ENCODE data around the gene KIAA0825. TPM values are rescaled to one million over a fixed set of nuclear protein-coding genes. Genes with fewer than 3 reads are reported as not detected.

Gene KIAA0825
- total and polyA plus RNA-seq, 2 of the 8 experiments (the other 6 are each of a cell fraction or from before 2014, with no cell fraction given): 0.60 to 1.0 TPM

DNA sequence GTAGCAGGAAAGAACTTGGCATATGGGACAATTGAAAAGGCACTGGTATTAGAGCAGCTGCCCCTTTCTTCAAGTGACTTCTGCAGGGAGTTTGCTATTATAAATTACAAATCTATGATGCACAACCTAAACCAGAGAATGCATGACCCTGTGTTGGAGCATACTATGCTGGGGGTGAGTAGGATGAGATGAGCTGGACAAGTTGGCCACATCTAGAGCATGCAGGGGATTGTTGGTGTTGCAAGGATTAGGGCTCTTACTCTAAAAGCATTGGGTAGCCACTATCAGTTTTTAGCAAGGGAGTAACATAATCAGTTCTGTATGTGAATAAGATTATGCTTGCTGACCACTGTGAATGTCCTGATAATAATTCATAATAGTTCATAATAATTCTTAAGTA lies 186.7 kb downstream of the KIAA0825 start:
- Histone ChIP-seq H3K79me2 (ENCODE audit: control insufficient read depth in 1 of 2, insufficient read depth in 2 of 2, low read length in 2 of 2) (no peaks in the 10 kb centered on the region), H3K23me2 (ENCODE audit: low read depth, low read length) (no peaks in the 10 kb centered on the region; the same call in 1 of the 2 replicates), H3K14ac (ENCODE audit: insufficient read length) (no peak overlapping the region), H3K4ac (replicated peaks; ENCODE audit: insufficient read length, low read depth, low read length) (no peak overlapping the region), H4K5ac (ENCODE audit: insufficient read length, low read depth, low read length) (no peak overlapping the region), H3K56ac (replicated peaks; ENCODE audit: insufficient read length, low read depth, low read length) (no peak overlapping the region), H4K91ac (replicated peaks; ENCODE audit: insufficient read length, low read length) (no peak overlapping the region), H3K27me3 (replicated peaks in 1 of 4; ENCODE audit: control insufficient read depth in 3 of 4, extremely low read depth in 1 of 4, insufficient read depth in 3 of 4, low read length in 3 of 4) (no peaks in the 10 kb centered on the region), H3K9me3 (ENCODE audit: insufficient read depth in 2 of 2, low read depth in 1 of 2, low read length in 1 of 2) (no peaks in the 10 kb centered on the region), H2BK20ac (ENCODE audit: low read length) (no peak overlapping the region), H2AK5ac (ENCODE audit: low read depth, low read length) (no peak overlapping the region), H3K27ac (ENCODE audit: low read depth, low read length) (no peak overlapping the region), H3K4me2 (ENCODE audit: insufficient read depth in 1 of 2, low read depth in 2 of 2, low read length in 2 of 2) (no peak overlapping the region), H3K9ac (replicated peaks in 1 of 4; ENCODE audit: extremely low read depth in 1 of 4, low read depth in 3 of 4, low read length in 3 of 4) (no peak overlapping the region), H2BK5ac (ENCODE audit: low read depth, low read length) (no peak overlapping the region), H2BK15ac (ENCODE audit: low read length) (no peak overlapping the region), H3K79me1 (ENCODE audit: low read depth, low read length) (no peaks in the 10 kb centered on the region), H3K18ac (ENCODE audit: extremely low read depth, low read length) (no peak overlapping the region), H3K36me3 (ENCODE audit: control insufficient read depth in 2 of 4, insufficient read depth in 4 of 4, low read length in 3 of 4) (no peaks in the 10 kb centered on the region), H3K23ac (ENCODE audit: insufficient read length) (no peak overlapping the region), H3K4me1 (replicated peaks in 1 of 4; ENCODE audit: control insufficient read depth in 3 of 4, insufficient read depth in 4 of 4, low read length in 3 of 4) (no peaks in the 10 kb centered on the region), H4K8ac (ENCODE audit: extremely low read depth, insufficient read depth, low read length) (no peak overlapping the region), H3K4me3 (ENCODE audit: extremely low read depth in 1 of 4, insufficient read depth in 2 of 4, low read depth in 3 of 4, low read length in 4 of 4) (no peak overlapping the region), H2AFZ (ENCODE audit: low read length) (no peak overlapping the region), H2BK120ac (replicated peaks; ENCODE audit: low read depth, low read length) (no peak overlapping the region), H2BK12ac (ENCODE audit: low read depth, low read length) (no peak overlapping the region), H4K20me1 (replicated peaks in 1 of 2; ENCODE audit: control insufficient read depth in 1 of 2, insufficient read depth in 2 of 2, low read length in 2 of 2) (no peaks in the 10 kb centered on the region)
- DNase-seq (ENCODE audit: low read depth in 1 of 2, low spot score in 2 of 2) (no peak), FAIRE-seq (no peak)
- no peak for TF ChIP-seq KDM4A (IDR thresholded peaks at IDR 0.05; ENCODE audit: low read depth, low read length, severe bottlenecking)
- TF ChIP-seq EZH2 (IDR thresholded peaks at IDR 0.05; ENCODE audit: low read depth, low read length, severe bottlenecking): no peak
- TF ChIP-seq CBX5 (IDR thresholded peaks at IDR 0.05; ENCODE audit: low read depth, low read length): no peak
- no peak for TF ChIP-seq TEAD4 (IDR thresholded peaks at IDR 0.05; ENCODE audit: low read depth, low read length)
- TF ChIP-seq RXRA (IDR thresholded peaks at IDR 0.05; ENCODE audit: insufficient read depth, low read depth, low read length): no peak
- no peak for TF ChIP-seq CEBPB (IDR thresholded peaks at IDR 0.05; ENCODE audit: low read depth, low read length)
- ChIA-PET POLR2A (ENCODE audit: partially characterized antibody) (no interaction called here), CTCF (ENCODE audit: partially characterized antibody) (no interaction called here)
